ENCODE measurements around the gene SLC36A1.

The SLC36A1 gene

DNA sequence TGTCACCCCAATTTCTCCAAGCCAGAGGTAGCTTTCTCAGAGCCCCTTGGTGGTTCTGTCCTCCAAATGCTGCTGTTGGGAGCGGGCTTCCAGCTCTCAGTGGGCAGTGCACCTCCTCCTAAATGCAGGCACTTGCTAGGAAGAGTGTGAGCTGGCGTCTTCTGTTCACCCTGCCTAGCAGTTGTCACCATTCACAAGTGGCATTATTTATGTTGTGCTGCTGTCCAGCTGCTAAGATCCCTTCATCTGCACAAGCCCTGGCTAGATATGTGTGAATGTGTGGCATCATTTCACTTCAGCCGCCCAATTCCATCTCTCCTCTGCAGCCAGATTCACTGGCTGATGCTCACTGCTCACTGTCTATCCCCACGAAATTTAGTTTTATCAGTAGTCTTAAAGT, 43.7 kb downstream of the SLC36A1 start:
- in situ Hi-C loops (cut with MboI; ENCODE audit: low sequenced_read_pairs, unreplicated experiment), result loop anchor here (10.0 kb wide), 1 partner anchor 46 kb away; the partner anchor contains the start of gene SLC36A1
- TF ChIP-seq, protein P1, sequence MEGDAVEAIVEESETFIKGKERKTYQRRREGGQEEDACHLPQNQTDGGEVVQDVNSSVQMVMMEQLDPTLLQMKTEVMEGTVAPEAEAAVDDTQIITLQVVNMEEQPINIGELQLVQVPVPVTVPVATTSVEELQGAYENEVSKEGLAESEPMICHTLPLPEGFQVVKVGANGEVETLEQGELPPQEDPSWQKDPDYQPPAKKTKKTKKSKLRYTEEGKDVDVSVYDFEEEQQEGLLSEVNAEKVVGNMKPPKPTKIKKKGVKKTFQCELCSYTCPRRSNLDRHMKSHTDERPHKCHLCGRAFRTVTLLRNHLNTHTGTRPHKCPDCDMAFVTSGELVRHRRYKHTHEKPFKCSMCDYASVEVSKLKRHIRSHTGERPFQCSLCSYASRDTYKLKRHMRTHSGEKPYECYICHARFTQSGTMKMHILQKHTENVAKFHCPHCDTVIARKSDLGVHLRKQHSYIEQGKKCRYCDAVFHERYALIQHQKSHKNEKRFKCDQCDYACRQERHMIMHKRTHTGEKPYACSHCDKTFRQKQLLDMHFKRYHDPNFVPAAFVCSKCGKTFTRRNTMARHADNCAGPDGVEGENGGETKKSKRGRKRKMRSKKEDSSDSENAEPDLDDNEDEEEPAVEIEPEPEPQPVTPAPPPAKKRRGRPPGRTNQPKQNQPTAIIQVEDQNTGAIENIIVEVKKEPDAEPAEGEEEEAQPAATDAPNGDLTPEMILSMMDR (IDR thresholded peaks at IDR 0.05; ENCODE audit: borderline replicate concordance, control extremely low read depth, extremely low read depth, insufficient read depth, missing control alignments), result no peak
- no peak for DNase-seq (ENCODE audit: low spot score)

DNA sequence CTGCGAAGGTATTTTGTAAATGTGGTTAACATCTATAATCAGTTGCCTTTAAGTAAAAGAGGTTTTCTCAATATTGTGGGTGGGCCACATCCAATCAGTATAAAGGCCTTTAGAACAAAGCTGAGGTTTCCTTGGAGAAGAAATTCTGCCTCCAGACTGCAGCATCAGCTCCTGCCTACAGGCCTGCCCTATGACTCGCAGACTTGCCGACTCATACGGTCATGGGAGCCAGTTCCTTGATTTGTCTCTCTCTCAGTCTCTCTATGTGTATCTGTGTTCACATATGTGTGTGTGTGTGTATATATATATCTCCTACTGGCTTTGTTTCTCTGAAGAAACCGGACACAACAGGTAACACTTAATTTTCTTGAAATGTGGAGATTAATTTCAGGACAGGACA, 45.3 kb downstream of the SLC36A1 start:
- TF ChIP-seq, protein P1 (IDR thresholded peaks at IDR 0.05; ENCODE audit: borderline replicate concordance, control extremely low read depth, extremely low read depth, insufficient read depth, missing control alignments), result no peak
- in situ Hi-C loops (cut with MboI; ENCODE audit: low sequenced_read_pairs, unreplicated experiment), result loop anchor here (10.0 kb wide), 1 partner anchor 48 kb away; the partner anchor contains the start of gene SLC36A1
- DNase-seq (ENCODE audit: low spot score), result no peak

DNA sequence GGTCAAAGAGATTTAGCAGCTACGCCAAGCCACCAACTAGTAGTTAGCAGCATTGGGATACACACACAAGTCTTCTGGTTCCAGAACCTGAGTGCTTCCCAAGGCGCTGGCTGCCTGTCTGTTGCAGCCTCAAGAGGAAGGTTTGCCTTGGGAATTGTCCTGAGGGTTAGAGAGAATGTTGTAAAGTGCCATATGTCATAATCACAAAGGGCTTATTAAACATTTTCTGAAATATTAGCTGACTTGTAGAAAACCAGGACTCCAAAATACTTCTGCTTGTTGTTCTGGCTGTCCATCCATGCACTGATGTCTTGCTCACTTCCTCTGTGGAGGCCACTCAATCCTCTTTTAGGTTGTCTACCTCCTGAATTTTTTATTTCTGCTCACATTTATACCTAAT, 46.3 kb downstream of the SLC36A1 start:
- in situ Hi-C loops (cut with MboI; ENCODE audit: low sequenced_read_pairs, unreplicated experiment), result loop anchor here (10.0 kb wide), 1 partner anchor 49 kb away; the partner anchor contains the start of gene SLC36A1
- no peak for DNase-seq (ENCODE audit: low spot score)
- TF ChIP-seq, protein P1 (IDR thresholded peaks at IDR 0.05; ENCODE audit: borderline replicate concordance, control extremely low read depth, extremely low read depth, insufficient read depth, missing control alignments), result no peak

DNA sequence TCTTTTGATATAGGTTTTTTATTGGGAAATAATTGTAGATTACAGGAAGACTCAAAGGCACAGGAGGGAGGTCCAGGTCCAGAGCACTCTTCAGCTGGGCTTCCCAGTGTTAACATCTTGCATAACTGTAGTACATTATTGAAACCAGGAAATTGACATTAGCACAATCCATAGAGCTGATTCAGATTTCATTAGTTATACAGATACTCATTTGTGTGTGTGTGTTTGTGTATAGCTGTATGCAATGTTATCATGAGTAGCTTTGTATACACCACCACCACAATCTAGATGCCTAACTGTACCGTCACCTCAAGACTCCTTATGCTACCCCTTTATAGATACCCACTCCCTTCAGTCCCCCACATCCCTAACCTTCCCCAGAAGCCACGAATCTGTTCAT, 47.9 kb downstream of the SLC36A1 start:
- DNase-seq (ENCODE audit: low spot score), result no peak
- TF ChIP-seq, protein P1 (IDR thresholded peaks at IDR 0.05; ENCODE audit: borderline replicate concordance, control extremely low read depth, extremely low read depth, insufficient read depth, missing control alignments), result no peak
- in situ Hi-C loops (cut with MboI; ENCODE audit: low sequenced_read_pairs, unreplicated experiment), result loop anchor here (10.0 kb wide), 1 partner anchor 51 kb away; the partner anchor contains the start of gene SLC36A1

DNA sequence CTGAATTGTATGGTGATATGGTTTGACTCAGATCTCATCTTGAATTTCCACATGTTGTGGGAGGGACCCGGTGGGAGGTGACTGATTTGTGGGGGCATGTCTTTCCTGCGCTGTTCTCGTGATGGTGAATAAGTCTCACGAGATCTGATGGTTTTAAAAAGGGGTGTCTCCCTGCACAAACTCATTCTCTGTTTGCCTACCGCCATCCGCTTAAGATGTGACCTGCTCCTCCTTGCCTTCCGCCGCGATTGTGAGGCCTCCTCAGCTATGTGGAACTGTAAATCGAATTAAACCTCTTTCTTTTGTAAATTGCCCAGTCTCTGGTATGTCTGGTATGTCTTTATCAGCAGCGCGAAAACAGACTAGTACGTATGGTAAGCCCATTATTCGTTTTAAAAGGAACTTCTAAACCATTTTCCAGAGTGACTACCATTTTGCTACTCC, 48.7 kb downstream of the SLC36A1 start:
- TF ChIP-seq, protein P1 (IDR thresholded peaks at IDR 0.05; ENCODE audit: borderline replicate concordance, control extremely low read depth, extremely low read depth, insufficient read depth, missing control alignments), result no peak
- no peak for DNase-seq (ENCODE audit: low spot score)
- in situ Hi-C loops (cut with MboI; ENCODE audit: low sequenced_read_pairs, unreplicated experiment), result loop anchor here (10.0 kb wide), 1 partner anchor 51 kb away; the partner anchor contains the start of gene SLC36A1

DNA sequence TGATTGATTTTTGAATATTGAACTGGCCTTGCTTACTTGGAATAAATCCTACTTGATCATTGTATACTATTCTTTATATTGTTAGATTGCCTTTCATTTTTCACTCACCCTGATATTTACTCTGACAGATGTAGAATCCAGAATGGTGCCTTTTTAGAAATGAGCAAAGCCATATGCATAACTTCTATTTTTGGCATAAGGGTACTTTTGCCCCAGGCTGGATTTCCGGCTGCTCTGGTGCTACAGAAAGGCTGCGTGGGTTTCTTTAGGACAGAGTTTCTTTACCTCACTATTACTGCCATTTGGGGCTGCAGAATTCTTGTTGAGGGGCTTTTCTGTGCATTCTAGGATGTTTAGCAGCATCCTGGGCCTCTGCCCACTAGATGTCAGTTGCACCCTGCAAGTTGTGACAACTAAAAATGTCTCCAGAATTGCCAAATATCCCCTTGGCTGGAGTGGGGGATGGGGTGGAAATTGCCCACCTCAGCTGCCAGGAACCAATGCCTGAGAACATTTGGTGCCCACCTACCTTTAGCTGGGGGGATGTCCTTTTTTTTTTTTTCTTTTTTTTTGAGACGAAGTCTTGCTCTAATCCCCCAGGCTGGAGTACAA, 50.1 kb downstream of the SLC36A1 start:
- in situ Hi-C loops (cut with MboI; ENCODE audit: low sequenced_read_pairs, unreplicated experiment), result loop anchor here (10.0 kb wide), 1 partner anchor 53 kb away; the partner anchor contains the start of gene SLC36A1
- TF ChIP-seq, protein P1 (IDR thresholded peaks at IDR 0.05; ENCODE audit: borderline replicate concordance, control extremely low read depth, extremely low read depth, insufficient read depth, missing control alignments), result no peak
- no peak for DNase-seq (ENCODE audit: low spot score)

Data from GM13976 (cell line).